ENCODE measurements around the gene FBXO30.

DNA sequence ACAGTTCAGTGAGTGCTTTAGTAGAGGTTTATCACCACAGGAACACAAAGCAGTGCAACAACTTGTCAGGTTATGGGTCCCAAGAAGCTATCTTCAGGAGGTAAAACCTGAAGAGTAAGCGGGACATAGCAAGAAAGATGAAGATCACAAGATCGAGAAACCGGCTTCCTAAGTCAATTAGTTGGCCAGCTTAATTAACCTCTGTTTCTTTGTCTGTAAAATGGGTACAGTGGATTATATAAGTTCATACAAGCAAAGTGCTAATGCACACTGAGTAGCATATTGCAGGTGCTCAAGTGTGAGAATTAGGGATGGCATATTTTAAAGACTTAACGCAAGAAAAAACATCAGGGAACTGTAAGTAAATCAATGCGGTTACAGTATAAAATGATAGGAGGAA, 12.5 kb downstream of the FBXO30 start:
- TF ChIP-seq CTCF (IDR thresholded peaks at IDR 0.05; ENCODE audit: low read depth, low read length) (no peak), POLR2A (IDR thresholded peaks at IDR 0.05; ENCODE audit: extremely low read depth, insufficient read length) (no peak)
- TF ChIP-seq, protein P1, sequence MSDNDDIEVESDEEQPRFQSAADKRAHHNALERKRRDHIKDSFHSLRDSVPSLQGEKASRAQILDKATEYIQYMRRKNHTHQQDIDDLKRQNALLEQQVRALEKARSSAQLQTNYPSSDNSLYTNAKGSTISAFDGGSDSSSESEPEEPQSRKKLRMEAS (IDR thresholded peaks at IDR 0.05; ENCODE audit: low read depth, low read length), result no peak

Measured in NB4 (cell line).